Activated CD4-positive, alpha-beta T cell treated with anti-CD3 and anti-CD28 coated beads, Interleukin-2, amount 10 ng/mL, durations not matched to agents 24 days and 14 days (primary cell): ENCODE measurements around the gene HOXA1. TPM values are rescaled to one million over a fixed set of nuclear protein-coding genes. Genes with fewer than 3 reads are reported as not detected.

ENCODE experiments used
- DNase-seq: peaks from one replicate; pipeline ENCODE4 v3.0.0; 2022
- H3K27ac Mint-ChIP-seq: one replicate; pipeline ENCODE4 v1.8.0; 2022; ENCODE audit warnings: mild to moderate bottlenecking, mixed read lengths
- H3K27me3 Mint-ChIP-seq: one replicate; pipeline ENCODE4 v1.8.0; 2022; ENCODE audit warnings: mixed read lengths
- H3K36me3 Mint-ChIP-seq: one replicate; pipeline ENCODE4 v1.8.0; 2022; ENCODE audit warnings: low read depth, mild to moderate bottlenecking, mixed read lengths
- H3K4me1 Mint-ChIP-seq: one replicate; pipeline ENCODE4 v1.8.0; 2021; ENCODE audit warnings: mixed read lengths
- H3K4me3 Mint-ChIP-seq: one replicate; pipeline ENCODE4 v1.8.0; 2022; ENCODE audit warnings: mild to moderate bottlenecking, moderate library complexity, mixed read lengths
- H3K9me3 Mint-ChIP-seq: one replicate; pipeline ENCODE4 v1.8.0; 2021; ENCODE audit warnings: mixed read lengths
- intact Hi-C: fragments of 100-400 bp; cut with micrococcal nuclease; formaldehyde crosslinking; loops from one replicate; pipeline ENCODE4 v1.15.1; 2023
- total RNA-seq: library from RNA; stranded (reverse); gene quantifications from 2 replicates; pipeline ENCODE4 v1.2.3, GENCODE V29; 2022

The HOXA1 gene
- total RNA-seq, 1 donor from 2014 or later = 0.16 TPM

DNA sequence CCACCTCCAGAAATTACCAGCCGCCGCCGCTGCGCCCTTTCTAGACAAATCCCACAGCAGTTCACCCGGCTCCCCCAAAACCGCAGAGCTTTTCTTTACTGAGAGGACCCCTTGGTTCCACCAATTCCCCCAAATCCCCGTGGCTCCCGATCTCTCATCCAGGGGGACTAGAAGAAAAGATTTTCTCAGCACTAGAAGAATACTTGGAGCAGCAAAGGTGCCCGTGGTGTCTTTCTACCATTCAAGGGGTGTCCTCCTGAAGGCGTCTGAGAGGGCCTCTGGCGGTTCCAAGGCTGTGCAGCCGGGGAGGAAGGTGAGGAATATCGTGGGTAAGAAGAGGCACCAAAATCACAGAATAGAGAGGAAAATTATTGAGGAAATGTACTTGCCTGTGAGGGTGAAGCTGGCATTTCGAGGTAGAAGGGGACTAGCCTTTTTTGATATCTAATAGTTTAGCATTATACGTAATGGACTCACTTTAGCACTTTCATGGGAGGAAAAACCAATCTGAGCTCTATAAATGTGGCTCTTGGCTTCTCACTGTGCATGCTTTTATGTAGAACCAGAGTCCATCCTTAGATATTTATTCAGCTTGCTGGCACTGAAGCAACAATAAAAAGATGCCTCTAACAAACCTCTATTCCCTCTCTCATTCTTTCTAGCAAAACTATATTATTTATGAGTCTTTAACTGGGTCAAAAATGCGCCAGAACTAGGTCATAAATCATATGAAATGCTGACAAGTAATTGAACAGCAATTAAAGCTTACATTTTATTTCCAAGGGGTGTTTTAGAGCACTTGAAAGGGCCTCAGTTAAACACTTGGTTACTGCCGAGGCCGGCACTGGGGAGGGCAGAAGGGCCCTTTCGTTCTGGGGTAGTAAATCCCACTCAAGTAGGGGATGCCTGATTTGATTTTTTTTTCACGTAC is 20.5 kb upstream of the HOXA1 start:
- H3K9me3 Mint-ChIP-seq = no peaks in the 10 kb centered on the region
- intact Hi-C loops = no loop called here
- no peak overlapping the region for H3K27ac Mint-ChIP-seq
- H3K36me3 Mint-ChIP-seq = no peaks in the 10 kb centered on the region
- H3K27me3 Mint-ChIP-seq = peaks cover 5% of the 10 kb centered on the region
- DNase-seq = no peak
- no peaks in the 10 kb centered on the region for H3K4me1 Mint-ChIP-seq
- no peak overlapping the region for H3K4me3 Mint-ChIP-seq

DNA sequence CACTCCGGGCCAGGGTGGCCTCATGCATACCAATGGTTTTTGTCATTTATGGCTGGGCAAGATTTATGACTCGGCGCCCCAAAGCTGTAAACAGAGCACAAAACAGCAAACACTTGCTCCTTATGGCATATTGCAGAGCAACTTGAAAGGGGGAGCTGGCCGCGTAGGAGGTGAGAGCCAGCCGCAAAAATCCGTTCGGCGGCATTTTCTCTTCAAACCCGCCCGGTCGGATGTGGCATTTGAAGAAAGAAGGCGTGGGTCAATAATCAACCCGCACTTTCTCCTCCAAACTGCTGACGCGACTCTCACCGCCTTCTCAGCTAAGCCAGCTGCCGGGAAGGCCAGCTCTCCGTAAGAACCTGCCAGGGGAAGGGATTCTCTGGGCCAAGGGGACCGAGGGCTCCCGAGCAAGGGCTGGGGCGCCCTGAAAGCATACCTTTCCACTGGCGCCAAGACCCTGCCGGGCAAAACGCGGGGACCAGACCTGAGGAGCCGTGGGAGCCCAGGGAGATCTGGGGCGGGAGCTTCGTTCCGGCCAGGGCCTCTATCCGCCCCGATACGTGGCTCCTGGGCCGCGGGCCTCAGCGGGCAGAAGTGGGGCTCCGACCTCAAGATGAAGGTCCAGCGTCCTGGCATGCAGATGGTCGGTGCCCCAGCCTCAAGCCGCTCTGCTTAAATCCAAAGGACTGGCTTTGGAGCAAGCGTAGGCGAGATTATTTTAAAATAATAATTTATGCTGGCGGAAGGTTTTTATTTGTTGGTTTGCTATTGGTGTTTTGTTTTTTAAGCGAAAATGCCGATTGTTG is 19.6 kb upstream of the HOXA1 start:
- no peaks in the 10 kb centered on the region for H3K36me3 Mint-ChIP-seq
- intact Hi-C loops = no loop called here
- no peaks in the 10 kb centered on the region for H3K9me3 Mint-ChIP-seq
- peaks cover 5% of the 10 kb centered on the region for H3K27me3 Mint-ChIP-seq
- H3K4me3 Mint-ChIP-seq = no peak overlapping the region
- no peaks in the 10 kb centered on the region for H3K4me1 Mint-ChIP-seq
- DNase-seq = no peak
- H3K27ac Mint-ChIP-seq = no peak overlapping the region

DNA sequence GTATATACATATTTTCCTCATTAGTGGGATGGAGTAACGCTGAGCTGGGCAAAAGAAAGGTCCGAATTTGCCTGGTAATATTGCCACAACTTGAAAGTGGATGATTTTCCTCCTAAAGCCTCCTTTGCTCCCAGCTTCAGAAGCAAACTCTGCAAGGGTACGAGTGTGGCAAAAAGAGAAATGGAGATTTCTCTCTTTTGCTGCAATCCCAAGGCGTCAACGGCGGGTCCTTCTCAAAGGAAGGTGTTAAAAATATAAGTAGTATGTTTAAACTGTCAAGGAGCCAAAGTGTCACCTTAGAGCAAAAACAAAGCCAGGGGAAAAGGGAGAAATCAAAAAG is 19.1 kb upstream of the HOXA1 start:
- peaks cover 5% of the 10 kb centered on the region for H3K27me3 Mint-ChIP-seq
- no peak overlapping the region for H3K27ac Mint-ChIP-seq
- intact Hi-C loops = no loop called here
- no peak overlapping the region for H3K4me3 Mint-ChIP-seq
- H3K36me3 Mint-ChIP-seq = no peaks in the 10 kb centered on the region
- H3K9me3 Mint-ChIP-seq = no peaks in the 10 kb centered on the region
- H3K4me1 Mint-ChIP-seq = no peaks in the 10 kb centered on the region
- DNase-seq = no peak

DNA sequence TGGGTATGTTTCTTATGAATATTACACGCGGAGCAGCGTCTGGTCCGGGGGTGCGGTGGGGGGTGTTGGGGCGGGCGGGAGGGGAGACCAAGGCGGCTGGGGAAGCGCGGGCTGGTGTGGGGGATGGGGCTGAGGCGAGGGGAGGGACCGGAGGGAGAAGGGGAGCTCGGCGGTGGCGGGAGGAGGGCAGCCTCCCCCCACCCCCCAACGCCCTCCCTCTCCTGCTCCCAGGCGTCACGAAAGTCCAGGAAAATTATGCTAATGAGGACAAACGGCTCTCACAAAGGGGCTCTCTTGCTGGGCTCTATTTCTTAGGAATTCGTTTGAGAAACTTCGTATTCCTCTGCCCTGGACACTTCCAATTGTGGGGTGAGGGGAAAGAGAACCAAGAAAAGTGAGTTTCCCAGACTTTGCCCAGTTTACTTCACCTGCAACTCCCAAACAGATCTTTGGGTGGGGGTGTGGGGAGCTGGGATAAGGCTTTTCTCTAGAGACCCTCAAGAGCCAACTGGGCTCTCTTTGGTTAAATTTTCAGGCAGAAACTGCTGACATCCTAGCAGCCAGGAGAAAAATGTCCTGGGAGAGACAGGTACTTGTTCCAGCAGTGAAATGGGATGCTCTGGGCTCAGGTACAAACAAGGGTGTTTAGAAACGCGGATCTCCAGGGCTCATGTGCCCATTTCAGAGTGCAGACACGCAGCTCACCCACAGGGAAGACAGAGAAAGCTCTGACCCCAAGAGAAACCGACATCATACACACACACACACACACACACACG is 18.4 kb upstream of the HOXA1 start:
- H3K4me3 Mint-ChIP-seq = no peak overlapping the region
- H3K36me3 Mint-ChIP-seq = no peaks in the 10 kb centered on the region
- DNase-seq = no peak
- intact Hi-C loops = no loop called here
- no peak overlapping the region for H3K27ac Mint-ChIP-seq
- H3K9me3 Mint-ChIP-seq = no peaks in the 10 kb centered on the region
- no peaks in the 10 kb centered on the region for H3K4me1 Mint-ChIP-seq
- peaks cover 5% of the 10 kb centered on the region for H3K27me3 Mint-ChIP-seq

DNA sequence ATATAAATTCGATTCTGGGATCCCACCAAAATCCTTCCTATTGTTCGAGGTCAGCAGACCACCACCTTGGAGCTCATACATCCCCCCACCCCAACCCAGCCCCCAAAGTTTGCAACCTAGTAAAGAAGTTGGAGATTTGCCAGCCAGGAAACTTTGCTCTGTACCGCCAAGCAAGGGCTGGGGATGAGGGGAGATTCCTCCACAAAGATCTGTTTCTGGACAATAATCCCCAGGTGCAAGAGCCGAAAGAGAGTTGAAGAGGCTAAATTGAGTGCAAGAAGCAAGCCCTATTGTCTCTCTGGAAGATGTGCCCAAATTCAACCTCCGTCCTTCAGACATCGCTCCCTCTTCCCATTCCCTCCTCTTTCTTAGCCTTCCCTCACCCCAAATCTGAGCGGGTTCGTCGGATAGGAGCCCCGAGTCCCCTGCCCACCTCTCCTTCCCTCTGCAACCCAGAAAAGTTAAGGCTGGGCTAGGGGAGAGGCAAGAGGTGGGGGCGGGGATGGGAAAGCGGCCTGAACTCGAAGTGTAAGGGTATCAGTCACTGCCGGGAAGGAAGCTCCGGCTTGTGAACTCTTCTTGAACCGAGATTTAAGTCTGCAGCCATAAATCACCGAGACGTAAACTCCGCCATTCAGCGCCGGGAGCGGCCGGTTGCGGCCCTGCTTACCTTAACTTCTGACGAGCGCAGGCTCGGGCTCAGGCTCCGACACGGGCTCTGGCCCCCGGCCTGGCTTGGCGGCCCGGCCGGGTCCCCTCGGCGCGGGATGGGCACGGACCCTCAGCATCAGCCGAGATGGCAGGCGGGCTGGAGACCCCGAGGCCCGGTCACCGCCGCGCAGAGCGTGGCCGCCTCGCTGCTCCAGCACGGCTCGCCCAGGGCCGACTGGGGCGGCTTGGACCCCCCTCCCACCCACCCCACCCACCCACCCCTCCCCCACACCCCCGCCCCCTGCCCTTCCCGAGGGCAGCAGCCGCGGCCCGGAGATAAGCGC is 17.5 kb upstream of the HOXA1 start:
- DNase-seq = no peak
- no peak overlapping the region for H3K27ac Mint-ChIP-seq
- no peaks in the 10 kb centered on the region for H3K4me1 Mint-ChIP-seq
- H3K27me3 Mint-ChIP-seq = peaks cover 5% of the 10 kb centered on the region
- no peak overlapping the region for H3K4me3 Mint-ChIP-seq
- no peaks in the 10 kb centered on the region for H3K9me3 Mint-ChIP-seq
- no peaks in the 10 kb centered on the region for H3K36me3 Mint-ChIP-seq
- intact Hi-C loops = no loop called here

DNA sequence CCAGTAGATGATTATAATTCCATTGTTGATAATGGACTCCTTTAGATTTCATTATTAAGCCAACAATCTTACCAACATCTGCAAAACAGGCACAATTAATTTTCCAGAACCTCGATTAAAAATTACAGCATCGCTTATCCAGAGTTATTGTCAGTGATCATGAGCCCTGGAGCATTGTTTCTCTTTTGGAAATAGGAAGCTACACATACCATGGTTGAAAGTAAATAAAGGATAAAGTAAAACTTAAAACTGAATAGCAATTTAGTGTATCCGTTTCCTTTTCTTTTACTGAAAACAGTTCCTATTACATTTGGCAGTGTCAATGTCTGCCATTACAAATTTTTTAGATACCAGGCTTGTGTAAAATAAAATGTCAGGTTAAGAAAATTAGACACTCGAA is 16.6 kb upstream of the HOXA1 start:
- Mint-ChIP-seq H3K9me3 (no peaks in the 10 kb centered on the region), H3K27me3 (peaks cover 5% of the 10 kb centered on the region), H3K4me3 (no peak overlapping the region), H3K36me3 (no peaks in the 10 kb centered on the region), H3K27ac (no peak overlapping the region), H3K4me1 (no peaks in the 10 kb centered on the region)
- DNase-seq = no peak
- intact Hi-C loops = no loop called here

DNA sequence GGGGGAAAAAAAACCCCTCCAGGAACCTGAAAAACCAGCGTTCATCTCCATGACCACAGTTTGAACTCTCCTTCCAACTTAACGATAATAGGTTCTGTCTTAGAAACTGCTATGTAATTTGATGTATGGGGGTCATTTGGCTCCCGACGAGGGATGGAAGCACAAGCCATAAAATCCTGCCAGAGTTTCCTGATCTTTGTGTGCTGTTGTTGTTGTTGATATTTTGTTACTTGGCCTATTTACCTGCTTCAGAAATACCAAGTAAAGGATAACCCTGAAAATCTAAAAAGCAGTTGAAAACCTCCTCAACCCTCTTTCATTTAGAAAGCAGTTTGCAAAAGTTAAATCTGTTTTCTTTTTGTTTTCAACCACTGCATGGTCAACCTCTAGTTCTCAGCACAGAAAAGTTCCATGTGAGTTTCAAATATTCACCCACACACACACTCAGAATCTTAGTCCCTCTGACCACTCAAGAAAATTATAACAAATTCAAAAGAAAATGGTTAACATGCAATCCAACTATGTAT is 16.0 kb upstream of the HOXA1 start:
- H3K36me3 Mint-ChIP-seq = no peaks in the 10 kb centered on the region
- intact Hi-C loops = no loop called here
- peaks cover 5% of the 10 kb centered on the region for H3K27me3 Mint-ChIP-seq
- no peaks in the 10 kb centered on the region for H3K4me1 Mint-ChIP-seq
- H3K4me3 Mint-ChIP-seq = no peak overlapping the region
- H3K9me3 Mint-ChIP-seq = no peaks in the 10 kb centered on the region
- no peak overlapping the region for H3K27ac Mint-ChIP-seq
- no peak for DNase-seq

DNA sequence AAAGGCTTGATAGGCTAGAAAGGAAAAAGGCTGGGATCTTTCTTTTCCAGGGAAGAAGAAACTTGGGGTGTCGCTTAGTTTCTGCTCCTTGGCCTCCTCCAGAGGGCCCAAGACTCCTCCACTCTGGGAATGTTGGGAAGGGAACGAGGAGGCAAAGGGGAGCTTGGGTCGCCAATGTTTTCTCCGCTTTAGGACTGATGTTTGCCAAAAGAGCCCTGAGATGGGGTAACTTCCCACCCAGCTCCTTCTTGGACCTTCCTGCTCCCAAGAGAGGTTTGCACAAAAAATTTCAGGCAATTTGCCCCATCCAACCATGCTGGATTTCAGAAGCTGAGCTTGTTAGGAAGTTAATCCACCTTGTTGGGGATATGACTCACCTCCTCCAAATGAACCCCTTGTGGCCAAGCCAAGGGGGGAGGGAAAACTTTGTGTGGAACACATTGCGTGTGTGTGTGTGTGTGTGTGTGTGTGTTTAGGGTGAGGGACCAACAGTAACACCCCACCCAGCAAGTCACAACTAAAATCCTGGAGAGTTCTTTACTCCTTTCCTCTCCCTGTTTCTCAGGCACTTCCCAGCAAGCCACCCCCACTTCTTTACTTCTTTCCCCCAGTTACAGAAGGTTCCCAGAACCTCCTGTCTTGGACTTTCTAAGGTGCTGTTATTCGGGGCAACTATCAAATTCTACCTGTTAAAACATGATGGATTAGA is 15.4 kb upstream of the HOXA1 start:
- H3K36me3 Mint-ChIP-seq = no peaks in the 10 kb centered on the region
- peaks cover 5% of the 10 kb centered on the region for H3K27me3 Mint-ChIP-seq
- intact Hi-C loops = no loop called here
- no peak for DNase-seq
- H3K4me1 Mint-ChIP-seq = no peaks in the 10 kb centered on the region
- H3K4me3 Mint-ChIP-seq = no peak overlapping the region
- no peak overlapping the region for H3K27ac Mint-ChIP-seq
- no peaks in the 10 kb centered on the region for H3K9me3 Mint-ChIP-seq

DNA sequence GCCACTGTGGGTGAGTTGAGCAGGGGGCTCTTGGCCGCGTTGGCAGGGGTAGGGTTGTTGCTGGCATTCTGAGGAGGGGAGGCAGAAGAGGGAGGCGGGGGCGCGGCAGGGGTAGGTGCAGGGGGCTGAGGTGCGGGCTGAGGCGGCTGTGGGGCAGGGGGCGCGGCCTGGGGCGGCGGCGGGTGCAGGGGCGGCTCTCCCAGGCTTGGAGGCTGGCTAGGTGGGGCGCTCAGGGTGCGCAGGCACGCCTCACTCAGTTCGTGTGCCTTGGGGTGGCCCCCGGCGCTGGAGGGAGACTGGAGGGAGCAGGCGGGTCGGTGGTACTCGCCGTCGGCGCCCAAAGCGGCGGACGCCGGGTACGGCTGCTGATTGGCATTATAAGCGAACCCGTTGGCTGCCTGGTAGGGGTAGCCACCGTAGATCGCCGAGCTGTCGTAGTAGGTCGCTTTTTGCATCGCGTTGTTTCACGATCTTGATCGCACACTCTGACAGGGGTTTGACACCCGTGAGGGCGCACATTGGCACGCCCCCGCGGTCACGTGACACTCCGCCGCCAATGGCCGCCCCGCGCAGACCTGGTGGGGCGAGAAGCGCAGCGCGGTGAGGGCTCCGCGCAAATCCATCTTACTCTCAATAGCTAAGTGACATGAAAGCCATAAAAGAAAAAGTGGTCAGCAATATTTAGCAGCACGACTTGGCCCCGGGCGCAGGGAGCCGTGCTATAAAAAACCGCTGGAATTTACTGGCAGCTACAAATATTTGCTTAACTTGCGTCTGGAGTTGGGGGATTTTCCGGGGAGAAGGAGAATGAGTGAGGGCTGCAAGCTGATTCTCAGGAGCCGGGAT is 14.6 kb upstream of the HOXA1 start:
- Mint-ChIP-seq H3K36me3 (no peaks in the 10 kb centered on the region), H3K27ac (no peak overlapping the region), H3K4me1 (no peaks in the 10 kb centered on the region), H3K9me3 (no peaks in the 10 kb centered on the region), H3K27me3 (peaks cover 10% of the 10 kb centered on the region), H3K4me3 (no peak overlapping the region)
- intact Hi-C loops = no loop called here
- no peak for DNase-seq

DNA sequence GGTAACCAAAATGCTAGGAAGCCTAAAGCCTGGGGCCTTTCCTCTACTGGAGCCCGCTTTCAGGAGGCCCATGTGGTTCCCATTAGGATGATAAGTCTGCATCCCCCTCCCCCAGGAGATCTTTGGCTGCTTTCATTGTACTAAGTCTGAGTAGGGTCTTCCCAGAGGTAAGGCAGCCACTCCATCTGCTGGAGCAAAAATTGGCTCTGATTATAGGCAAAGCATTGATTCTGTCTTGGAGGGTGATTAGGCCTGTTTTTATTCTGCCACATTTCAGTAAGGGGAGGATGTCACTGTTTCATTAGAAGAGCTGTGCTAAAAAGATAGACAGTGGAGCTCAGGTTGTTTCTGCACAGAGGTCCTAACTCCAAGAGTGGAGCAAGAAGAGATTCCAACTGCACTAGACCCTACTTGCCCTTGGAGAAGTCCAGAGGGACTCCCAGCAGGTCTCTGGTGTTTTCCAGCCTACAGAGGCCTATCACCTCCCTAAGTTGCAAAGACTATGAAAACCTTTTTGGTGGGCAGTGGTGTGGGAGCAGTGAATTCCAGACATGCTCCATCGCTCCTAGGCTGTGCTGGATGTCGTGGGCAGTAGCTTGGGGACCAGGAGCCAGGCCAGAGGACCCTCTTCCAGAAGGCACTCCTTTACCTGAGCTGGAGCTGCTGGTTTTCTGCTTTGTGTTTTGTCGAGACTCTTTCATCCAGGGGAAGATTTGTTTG is 13.8 kb upstream of the HOXA1 start:
- Mint-ChIP-seq H3K4me3 (no peak overlapping the region), H3K4me1 (no peaks in the 10 kb centered on the region), H3K36me3 (no peaks in the 10 kb centered on the region), H3K27me3 (peaks cover 18% of the 10 kb centered on the region), H3K27ac (no peak overlapping the region), H3K9me3 (no peaks in the 10 kb centered on the region)
- no peak for DNase-seq
- intact Hi-C loops = no loop called here

DNA sequence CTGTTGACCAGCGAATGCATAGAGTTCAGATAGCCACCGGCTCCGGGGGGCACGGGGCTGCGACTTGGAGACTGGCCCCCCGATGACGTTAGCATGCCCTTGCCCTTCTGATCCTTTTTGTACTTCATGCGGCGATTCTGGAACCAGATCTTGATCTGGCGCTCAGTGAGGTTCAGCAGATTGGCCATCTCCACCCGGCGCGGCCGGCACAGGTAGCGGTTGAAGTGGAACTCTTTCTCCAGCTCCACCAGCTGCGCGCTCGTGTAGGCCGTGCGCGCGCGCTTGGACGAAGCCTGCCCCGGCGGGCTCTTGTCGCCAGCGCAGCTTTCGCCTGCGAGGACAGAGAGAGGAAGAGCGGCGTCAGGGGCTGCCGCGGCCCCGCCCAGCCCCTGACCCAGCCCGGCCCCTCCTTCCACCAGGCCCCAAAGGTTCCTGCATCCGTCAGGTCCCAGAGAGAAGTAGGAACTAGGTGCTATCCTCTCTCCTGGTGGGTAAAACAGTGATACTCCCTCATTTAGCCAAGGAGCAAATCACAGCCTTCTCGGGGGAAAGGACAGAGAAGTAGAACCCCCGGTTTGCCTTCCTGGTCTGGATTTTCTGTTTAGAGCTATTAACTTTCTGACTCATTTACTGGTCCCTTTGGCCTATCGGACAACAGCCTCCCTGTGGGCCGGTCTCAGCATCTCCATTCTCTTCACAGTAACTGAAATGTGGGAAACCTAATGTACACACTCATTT is 12.8 kb upstream of the HOXA1 start:
- H3K27ac Mint-ChIP-seq = no peak overlapping the region
- H3K27me3 Mint-ChIP-seq = peaks cover 28% of the 10 kb centered on the region
- no peak for DNase-seq
- no peaks in the 10 kb centered on the region for H3K9me3 Mint-ChIP-seq
- intact Hi-C loops = no loop called here
- H3K4me3 Mint-ChIP-seq = no peak overlapping the region
- H3K4me1 Mint-ChIP-seq = no peaks in the 10 kb centered on the region
- no peaks in the 10 kb centered on the region for H3K36me3 Mint-ChIP-seq
